MG63 (cell line): ENCODE data around the gene RPE65. TPM values are rescaled to one million over a fixed set of nuclear protein-coding genes. Genes with fewer than 3 reads are reported as not detected.
"Not testable (repeated sequence)": the region's sequence is repeated elsewhere in the genome, so short reads cannot be mapped to it uniquely, and the experiment has no call there.

ENCODE experiments used
- DNase-seq: peaks from one replicate; pipeline ENCODE4 v3.0.0-alpha.2; 2020
- H3K27me3 ChIP-seq: fragments of 250-450 bp; sonication (Bioruptor Pico); 2 replicates; pipeline ENCODE4 v1.5.1; 2020; ENCODE audit warnings: mild to moderate bottlenecking, moderate library complexity
- H3K36me3 ChIP-seq: fragments of 250-450 bp; sonication (Bioruptor Pico); 2 replicates; pipeline ENCODE4 v1.5.1; 2020; ENCODE audit warnings: mild to moderate bottlenecking, moderate library complexity
- H3K4me3 ChIP-seq: fragments of 250-450 bp; sonication (Bioruptor Pico); 2 replicates; pipeline ENCODE4 v1.5.1; 2020; ENCODE audit warnings: mild to moderate bottlenecking, moderate library complexity
- H3K9me3 ChIP-seq: fragments of 250-450 bp; sonication (Bioruptor Pico); 2 replicates; pipeline ENCODE4 v1.5.1; 2020; ENCODE audit warnings: mild to moderate bottlenecking, moderate library complexity
- total RNA-seq: library from RNA; depleted of rRNA; stranded (reverse); fragments of >200 nt; shearing (Covaris generic); gene quantifications from 2 replicates; pipeline ENCODE4 v1.2.3, GENCODE V29; 2014; ENCODE audit warnings: low replicate concordance; rRNA removed

The RPE65 gene
- not detected in 2 replicates for total RNA-seq

- DNase-seq = no peak
- H3K27me3 ChIP-seq = no peaks in the 10 kb centered on the region
- no peaks in the 10 kb centered on the region for H3K9me3 ChIP-seq
- H3K4me3 ChIP-seq = no peak within 1 kb of the TSS
- H3K36me3 ChIP-seq = no peaks in the 10 kb centered on the region
These were observed at the start of gene RPE65 for GRCh38 chr1:68449901-68450300. RPE65 (minus strand) TSS chr1:68449954; CDS start chr1:68449905, 49 bp downstream.

- no peak for DNase-seq
- H3K9me3 ChIP-seq = no peaks in the 10 kb centered on the region; the same call in 1 of the 2 replicates
- H3K36me3 ChIP-seq = peaks cover 26% of the 10 kb centered on the region
- peak overlapping the region; percentile 74 for H3K4me3 ChIP-seq
- no peaks in the 10 kb centered on the region for H3K27me3 ChIP-seq
These were observed 47.6 kb upstream of the RPE65 start for GRCh38 chr1:68497358-68497698.

DNA sequence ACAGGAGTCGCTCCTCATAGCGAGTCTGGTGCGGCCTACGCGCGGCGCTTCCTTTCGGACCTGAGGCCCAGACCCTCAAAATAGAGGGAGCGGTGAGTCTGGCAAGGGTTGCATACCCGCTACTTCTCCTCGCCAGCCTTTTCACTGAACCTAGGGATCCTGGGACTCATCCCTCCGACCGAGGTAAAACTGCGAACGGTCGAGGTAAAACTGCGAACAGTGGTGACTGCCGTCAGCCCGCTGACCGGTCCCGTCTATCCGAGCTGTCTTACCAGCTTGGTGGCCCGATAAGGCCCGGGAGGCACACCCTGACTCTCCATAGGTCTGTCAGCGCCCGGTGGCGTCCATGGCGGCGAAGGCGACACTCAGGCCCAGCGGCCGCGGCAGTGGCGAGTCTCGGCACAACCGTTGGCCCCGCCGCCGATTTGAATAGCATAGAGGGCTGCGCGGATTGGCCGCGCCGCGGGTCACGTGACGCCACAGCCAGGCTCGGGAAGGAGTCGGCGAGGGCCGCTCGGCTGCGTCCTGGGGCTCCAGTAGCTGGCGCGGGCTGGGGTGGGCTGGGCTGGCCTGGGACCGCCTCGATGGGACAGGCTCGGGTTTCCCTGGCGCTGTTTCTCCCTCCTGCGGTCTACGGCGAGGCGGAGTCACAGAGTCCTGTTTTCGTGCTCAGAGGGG, 47.1 kb upstream of the RPE65 start, which contains the start of gene DEPDC1:
Gene DEPDC1 (minus strand): TSS at position 403 of the 678 bp plus-strand sequence. CDS start 83 bp downstream, at position 320.
- H3K9me3 ChIP-seq = no peaks in the 10 kb centered on the region; the same call in 1 of the 2 replicates
- peak; percentile 99 for DNase-seq
- peak within 1 kb of the TSS; percentile 74 for H3K4me3 ChIP-seq
- peaks cover 31% of the 10 kb centered on the region for H3K36me3 ChIP-seq
- no peaks in the 10 kb centered on the region for H3K27me3 ChIP-seq

DNA sequence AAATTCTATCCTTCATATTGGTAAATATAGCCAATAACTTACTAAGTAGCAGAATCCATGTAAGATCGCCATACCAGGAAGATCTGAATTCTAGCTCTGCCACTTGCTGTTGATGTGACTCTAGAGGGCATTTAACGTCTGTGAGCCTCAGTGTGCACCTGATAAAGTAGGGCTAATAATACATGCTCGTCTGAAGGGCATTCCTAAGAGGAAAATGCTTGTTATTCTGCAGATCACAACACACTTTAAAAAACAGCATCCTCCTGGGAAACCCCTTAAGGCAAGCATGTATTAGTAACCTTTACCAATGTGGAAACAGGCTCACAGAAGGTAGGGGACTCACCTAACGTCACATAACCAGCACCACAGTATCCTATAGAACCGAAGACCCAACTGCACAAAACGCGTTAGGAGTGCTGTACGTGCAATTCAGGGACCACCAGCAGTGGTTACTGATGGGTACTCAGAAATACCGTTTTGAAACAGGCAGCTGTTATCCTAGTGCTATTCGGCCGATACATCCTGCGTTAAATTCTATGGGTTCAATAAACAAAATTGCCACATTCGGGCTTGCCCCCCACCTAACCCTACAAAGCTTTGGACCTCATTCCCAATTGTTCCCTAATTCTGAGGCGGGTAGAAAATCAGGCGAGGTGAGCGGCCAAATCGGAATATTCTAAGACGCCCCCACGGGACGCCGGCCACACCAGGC, 46.4 kb upstream of the RPE65 start:
- Histone ChIP-seq H3K4me3 (peak overlapping the region; percentile 74), H3K9me3 (no peaks in the 10 kb centered on the region), H3K36me3 (peaks cover 38% of the 10 kb centered on the region), H3K27me3 (no peaks in the 10 kb centered on the region)
- no peak for DNase-seq

DNA sequence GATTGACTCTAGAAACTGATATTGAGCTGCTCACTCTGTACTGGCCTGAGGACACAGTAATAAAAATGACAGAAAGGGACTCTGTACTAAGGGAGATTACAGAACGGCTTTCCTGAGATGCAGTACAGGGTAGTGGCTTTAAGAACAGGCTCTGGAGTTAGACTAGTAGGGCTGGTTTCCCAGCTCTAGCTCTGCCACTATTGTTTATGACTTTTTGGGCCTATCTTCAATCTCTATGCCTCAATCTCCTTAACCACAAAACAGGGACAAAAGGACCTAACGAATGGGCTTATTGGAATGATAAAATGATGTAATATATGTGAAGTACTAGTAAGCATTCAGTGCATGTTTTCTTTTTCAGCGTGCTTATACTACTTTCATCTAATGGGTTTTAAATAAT, 45.8 kb upstream of the RPE65 start:
- DNase-seq = no peak
- Histone ChIP-seq H3K27me3 (no peaks in the 10 kb centered on the region), H3K4me3 (peak overlapping the region; percentile 74), H3K36me3 (peaks cover 44% of the 10 kb centered on the region), H3K9me3 (no peaks in the 10 kb centered on the region)

- Histone ChIP-seq H3K4me3 (no peak overlapping the region), H3K36me3 (peaks cover 59% of the 10 kb centered on the region), H3K27me3 (no peaks in the 10 kb centered on the region), H3K9me3 (no peaks in the 10 kb centered on the region)
- DNase-seq = no peak
These were observed 43.4 kb upstream of the RPE65 start for GRCh38 chr1:68493193-68493592.

DNA sequence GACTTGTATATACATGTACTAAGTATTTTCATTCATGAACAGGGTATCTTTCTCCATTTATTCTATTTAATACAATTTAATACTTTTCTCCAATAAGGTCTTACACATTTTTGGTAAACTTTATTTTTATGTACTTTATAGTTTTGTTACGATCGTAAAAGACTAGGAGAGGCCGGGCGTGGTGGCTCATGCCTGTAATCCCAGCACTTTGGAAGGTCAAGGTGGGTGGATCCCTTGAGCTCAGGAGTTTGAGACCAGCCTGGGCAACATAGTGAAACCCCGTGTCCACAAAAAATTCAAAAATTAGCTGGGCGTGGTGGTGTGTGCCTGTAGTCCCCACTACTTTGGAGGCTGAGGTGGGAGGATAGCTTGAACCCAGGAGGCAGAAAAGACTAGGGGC, 42.5 kb upstream of the RPE65 start:
- H3K9me3 ChIP-seq, H3K27me3 ChIP-seq, H3K4me3 ChIP-seq, DNase-seq: not testable (repeated sequence)
- peaks cover 69% of the 10 kb centered on the region for H3K36me3 ChIP-seq

GRCh38 chr1:68490046-68490651, 40.4 kb upstream of the RPE65 start:
- Histone ChIP-seq H3K9me3 (no peaks in the 10 kb centered on the region), H3K27me3 (no peaks in the 10 kb centered on the region)

GRCh38 chr1:68485431-68486022, 35.8 kb upstream of the RPE65 start:
- Histone ChIP-seq H3K4me3 (no peak overlapping the region), H3K27me3 (no peaks in the 10 kb centered on the region), H3K36me3 (peaks cover 81% of the 10 kb centered on the region), H3K9me3 (no peaks in the 10 kb centered on the region)
- no peak for DNase-seq

More at GRCh38 chr1:68490046-68490651, 40.4 kb upstream of the RPE65 start:
- Histone ChIP-seq H3K4me3 (no peak overlapping the region), H3K36me3 (peaks cover 81% of the 10 kb centered on the region)
- no peak for DNase-seq

- Histone ChIP-seq H3K36me3 (peaks cover 84% of the 10 kb centered on the region), H3K4me3 (no peak overlapping the region), H3K27me3 (no peaks in the 10 kb centered on the region), H3K9me3 (no peaks in the 10 kb centered on the region)
- DNase-seq = no peak
These were observed 34.9 kb upstream of the RPE65 start for GRCh38 chr1:68484618-68485017.

GRCh38 chr1:68481041-68481440, 31.3 kb upstream of the RPE65 start:
- peak; percentile 8 for DNase-seq
- H3K4me3 ChIP-seq = no peak overlapping the region
- peaks cover 89% of the 10 kb centered on the region for H3K36me3 ChIP-seq
- H3K27me3 ChIP-seq = no peaks in the 10 kb centered on the region
- H3K9me3 ChIP-seq = no peaks in the 10 kb centered on the region

DNA sequence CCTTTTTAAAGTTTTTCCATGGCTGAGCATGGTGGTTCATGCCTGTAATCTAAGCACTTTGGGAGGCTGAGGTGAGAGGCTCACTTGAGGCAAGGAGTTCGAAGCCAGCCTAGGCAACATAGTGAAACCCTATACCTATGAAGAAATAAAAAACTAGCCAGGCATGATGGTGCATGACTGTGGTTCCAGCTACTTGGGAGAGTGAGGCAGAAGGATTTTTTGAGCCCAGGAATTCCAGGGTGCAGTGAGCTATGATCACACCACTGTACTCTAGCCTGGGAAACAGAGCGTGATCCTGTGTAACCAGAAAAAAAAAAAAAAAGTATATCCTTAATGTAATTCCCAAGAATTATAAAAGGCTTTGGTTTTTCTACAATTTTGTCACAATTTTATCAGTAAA, 29.7 kb upstream of the RPE65 start:
- Histone ChIP-seq H3K27me3 (no peaks in the 10 kb centered on the region), H3K36me3 (peaks cover 91% of the 10 kb centered on the region), H3K4me3 (no peak overlapping the region), H3K9me3 (no peaks in the 10 kb centered on the region)
- DNase-seq = no peak

DNA sequence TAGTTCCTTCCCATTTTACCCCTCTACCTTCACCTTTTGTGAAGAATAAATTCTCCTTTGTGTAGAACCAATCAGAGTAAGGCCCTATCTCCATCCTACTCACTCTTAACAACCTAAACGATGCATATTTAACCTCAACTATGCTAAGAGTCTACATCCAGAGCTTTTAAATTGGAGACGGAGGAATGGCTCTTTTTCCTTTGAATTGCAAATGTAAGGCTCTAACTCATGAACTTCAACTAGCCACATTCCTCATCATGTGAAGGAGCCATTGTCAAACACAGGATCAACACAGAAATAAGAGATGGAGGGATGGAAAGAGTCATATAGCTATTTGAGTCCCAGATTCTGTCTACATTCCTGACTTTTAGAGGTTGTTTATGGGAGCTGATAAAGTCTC, 28.9 kb upstream of the RPE65 start:
- Histone ChIP-seq H3K4me3 (no peak overlapping the region), H3K36me3 (peaks cover 89% of the 10 kb centered on the region), H3K9me3 (no peaks in the 10 kb centered on the region), H3K27me3 (no peaks in the 10 kb centered on the region)
- DNase-seq = no peak

- H3K9me3 ChIP-seq, H3K27me3 ChIP-seq, DNase-seq, H3K4me3 ChIP-seq: not testable (repeated sequence)
- peaks cover 70% of the 10 kb centered on the region for H3K36me3 ChIP-seq
These were observed 26.9 kb upstream of the RPE65 start for GRCh38 chr1:68476626-68477025.

DNA sequence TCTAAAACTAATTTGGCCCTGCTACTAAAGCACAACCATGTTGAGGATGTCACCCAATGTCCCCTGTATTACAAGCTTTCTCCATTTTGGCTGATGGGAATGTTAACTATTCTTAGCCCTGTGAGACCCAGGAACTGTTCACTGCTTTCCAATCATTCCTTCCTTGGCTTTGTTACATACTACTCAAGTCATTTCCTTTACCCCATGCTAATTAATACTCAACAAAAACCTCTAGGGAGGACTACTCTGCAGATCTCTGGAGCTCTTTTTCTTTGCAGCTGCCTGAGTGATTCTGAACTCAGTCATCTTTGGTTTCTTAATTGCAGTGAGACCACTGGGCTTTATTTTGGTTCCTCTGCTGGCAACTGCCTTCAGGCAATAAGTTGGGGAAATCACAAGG, 23.3 kb upstream of the RPE65 start:
- Histone ChIP-seq H3K36me3 (peaks cover 35% of the 10 kb centered on the region), H3K9me3 (no peaks in the 10 kb centered on the region), H3K27me3 (no peaks in the 10 kb centered on the region), H3K4me3 (no peak overlapping the region)
- DNase-seq = no peak

GRCh38 chr1:68470388-68470970, 20.7 kb upstream of the RPE65 start:
- Histone ChIP-seq H3K27me3 (no peaks in the 10 kb centered on the region), H3K9me3 (no peaks in the 10 kb centered on the region), H3K36me3 (peaks cover 12% of the 10 kb centered on the region), H3K4me3 (no peak overlapping the region)
- DNase-seq = no peak

GRCh38 chr1:68464891-68465290, 15.1 kb upstream of the RPE65 start:
- no peak for DNase-seq

More at GRCh38 chr1:68464891-68465290, 15.1 kb upstream of the RPE65 start:
- H3K9me3 ChIP-seq = no peaks in the 10 kb centered on the region
- H3K4me3 ChIP-seq = no peak overlapping the region
- no peaks in the 10 kb centered on the region for H3K36me3 ChIP-seq
- no peaks in the 10 kb centered on the region for H3K27me3 ChIP-seq
